Brain microvascular endothelial cell (primary cell): Measurements from ENCODE around the gene SCN3B.

ENCODE experiments used
- DNase-seq: peaks from one replicate; pipeline ENCODE4 v3.0.0-alpha.2; 2020
- H3K27ac ChIP-seq: fragments of 250-450 bp; sonication (Bioruptor Pico); 2 replicates; pipeline ENCODE4 v1.5.1; 2020; ENCODE audit warnings: mild to moderate bottlenecking, moderate library complexity
- H3K27me3 ChIP-seq: fragments of 250-450 bp; sonication (Bioruptor Pico); replicated peaks from 2 replicates; pipeline ENCODE4 v1.5.1; 2020; ENCODE audit warnings: mild to moderate bottlenecking
- H3K36me3 ChIP-seq: fragments of 250-450 bp; sonication (Bioruptor Pico); replicated peaks from 2 replicates; pipeline ENCODE4 v1.5.1; 2020; ENCODE audit warnings: mild to moderate bottlenecking
- H3K4me3 ChIP-seq: 2 replicates; pipeline ENCODE4 v1.5.1; 2011; ENCODE audit warnings: low read depth, mild to moderate bottlenecking, control low read depth, low read length, moderate library complexity
- in situ Hi-C: cut with HindIII; loops from 2 replicates; pipeline ENCODE4 v1.10.0; 2017; ENCODE audit warnings: low sequenced_read_pairs, low pct_ligation_motif_present
- TF ChIP-seq, protein P1 (sequence below): IDR thresholded peaks from 2 replicates; pipeline ENCODE4 v1.5.1; 2011; ENCODE audit warnings: low read depth, mild to moderate bottlenecking, moderate library complexity, low read length, control low read depth, inconsistent platforms; ENCODE audit errors: missing control alignments

SCN3B gene

DNA sequence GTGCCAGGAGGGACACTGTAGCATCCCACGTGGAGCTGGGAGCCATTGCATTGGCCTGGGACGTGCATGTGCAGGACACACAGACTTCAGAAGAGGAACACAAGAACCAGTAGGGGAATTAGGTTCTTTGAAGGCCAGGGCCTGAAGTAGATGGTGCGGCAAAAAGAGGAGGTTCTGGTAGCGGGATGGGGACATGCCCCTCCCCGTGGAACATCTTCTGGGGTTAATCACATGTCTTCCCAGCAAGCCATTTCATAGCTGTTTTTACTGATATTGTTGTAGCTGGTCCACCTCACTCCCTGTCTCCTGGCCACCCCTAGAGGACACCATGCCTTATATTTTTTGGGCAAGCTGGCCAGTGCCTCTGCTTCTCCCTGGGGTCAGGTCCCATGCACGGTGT, 74.3 kb downstream of the SCN3B start:
- Histone ChIP-seq H3K36me3 (no peaks in the 10 kb centered on the region), H3K4me3 (no peak overlapping the region), H3K27me3 (no peaks in the 10 kb centered on the region), H3K27ac (no peak overlapping the region)
- in situ Hi-C loops = no loop called here
- TF ChIP-seq, protein P1, sequence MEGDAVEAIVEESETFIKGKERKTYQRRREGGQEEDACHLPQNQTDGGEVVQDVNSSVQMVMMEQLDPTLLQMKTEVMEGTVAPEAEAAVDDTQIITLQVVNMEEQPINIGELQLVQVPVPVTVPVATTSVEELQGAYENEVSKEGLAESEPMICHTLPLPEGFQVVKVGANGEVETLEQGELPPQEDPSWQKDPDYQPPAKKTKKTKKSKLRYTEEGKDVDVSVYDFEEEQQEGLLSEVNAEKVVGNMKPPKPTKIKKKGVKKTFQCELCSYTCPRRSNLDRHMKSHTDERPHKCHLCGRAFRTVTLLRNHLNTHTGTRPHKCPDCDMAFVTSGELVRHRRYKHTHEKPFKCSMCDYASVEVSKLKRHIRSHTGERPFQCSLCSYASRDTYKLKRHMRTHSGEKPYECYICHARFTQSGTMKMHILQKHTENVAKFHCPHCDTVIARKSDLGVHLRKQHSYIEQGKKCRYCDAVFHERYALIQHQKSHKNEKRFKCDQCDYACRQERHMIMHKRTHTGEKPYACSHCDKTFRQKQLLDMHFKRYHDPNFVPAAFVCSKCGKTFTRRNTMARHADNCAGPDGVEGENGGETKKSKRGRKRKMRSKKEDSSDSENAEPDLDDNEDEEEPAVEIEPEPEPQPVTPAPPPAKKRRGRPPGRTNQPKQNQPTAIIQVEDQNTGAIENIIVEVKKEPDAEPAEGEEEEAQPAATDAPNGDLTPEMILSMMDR = no peak
- no peak for DNase-seq

DNA sequence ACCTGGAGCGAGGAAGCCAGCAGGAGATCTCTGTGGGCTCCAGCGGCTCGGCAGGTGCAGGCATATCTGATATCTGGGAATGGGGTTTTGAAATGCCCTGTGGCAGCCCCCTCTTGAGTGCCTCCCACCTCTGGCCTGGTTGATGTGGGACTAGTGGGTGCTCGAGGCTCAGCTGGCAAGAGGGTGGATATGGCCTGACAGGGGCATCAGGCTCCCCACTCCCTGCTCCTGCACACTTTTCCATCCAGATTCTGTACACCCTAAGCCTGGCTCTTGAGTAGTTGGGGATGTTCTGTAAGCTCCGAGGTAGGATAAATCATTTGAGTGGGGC, 75.0 kb downstream of the SCN3B start:
- DNase-seq = no peak
- in situ Hi-C loops = no loop called here
- Histone ChIP-seq H3K36me3 (no peaks in the 10 kb centered on the region), H3K4me3 (no peak overlapping the region), H3K27ac (no peak overlapping the region), H3K27me3 (no peaks in the 10 kb centered on the region)
- TF ChIP-seq, protein P1 = no peak
